ENCODE measurements around the gene RBM4B.

RBM4B gene

GRCh38 chr11:66707486-66707885 is 29.8 kb upstream of the RBM4B start:
- TF ChIP-seq TAF1 (IDR thresholded peaks at IDR 0.05; ENCODE audit: borderline replicate concordance, insufficient read depth, low read length) (no peak), POLR2AphosphoS5 (IDR thresholded peaks at IDR 0.05; ENCODE audit: low read depth, low read length) (no peak), SIN3A (IDR thresholded peaks at IDR 0.05; ENCODE audit: borderline replicate concordance, insufficient read depth, low read length) (no peak), FOXP2 (optimal IDR thresholded peaks at IDR 0.05; ENCODE audit: borderline replicate concordance, extremely low read depth, extremely low read length, insufficient read depth) (no peak), REST (IDR thresholded peaks at IDR 0.05; ENCODE audit: insufficient read depth in 1 of 2, low read depth in 2 of 2, low read length in 2 of 2) (no peak)

- TF ChIP-seq FOXP2 (optimal IDR thresholded peaks at IDR 0.05; ENCODE audit: borderline replicate concordance, extremely low read depth, extremely low read length, insufficient read depth) (no peak), SIN3A (IDR thresholded peaks at IDR 0.05; ENCODE audit: borderline replicate concordance, insufficient read depth, low read length) (no peak), REST (IDR thresholded peaks at IDR 0.05; ENCODE audit: insufficient read depth in 1 of 2, low read depth in 2 of 2, low read length in 2 of 2) (no peak), POLR2AphosphoS5 (IDR thresholded peaks at IDR 0.05; ENCODE audit: low read depth, low read length) (no peak), TAF1 (IDR thresholded peaks at IDR 0.05; ENCODE audit: borderline replicate concordance, insufficient read depth, low read length) (no peak)
Observed at GRCh38 chr11:66706989-66707388, 29.3 kb upstream of the RBM4B start.

GRCh38 chr11:66705587-66706335 is 28.1 kb upstream of the RBM4B start:
- TF ChIP-seq POLR2AphosphoS5 (IDR thresholded peaks at IDR 0.05; ENCODE audit: low read depth, low read length) (no peak), SIN3A (IDR thresholded peaks at IDR 0.05; ENCODE audit: borderline replicate concordance, insufficient read depth, low read length) (no peak), TAF1 (IDR thresholded peaks at IDR 0.05; ENCODE audit: borderline replicate concordance, insufficient read depth, low read length) (no peak), FOXP2 (optimal IDR thresholded peaks at IDR 0.05; ENCODE audit: borderline replicate concordance, extremely low read depth, extremely low read length, insufficient read depth) (no peak), REST (IDR thresholded peaks at IDR 0.05; ENCODE audit: insufficient read depth in 1 of 2, low read depth in 2 of 2, low read length in 2 of 2) (no peak)

GRCh38 chr11:66704659-66705360 is 27.1 kb upstream of the RBM4B start:
- TF ChIP-seq TAF1 (IDR thresholded peaks at IDR 0.05; ENCODE audit: borderline replicate concordance, insufficient read depth, low read length) (no peak), REST (IDR thresholded peaks at IDR 0.05; ENCODE audit: insufficient read depth in 1 of 2, low read depth in 2 of 2, low read length in 2 of 2) (no peak), POLR2AphosphoS5 (IDR thresholded peaks at IDR 0.05; ENCODE audit: low read depth, low read length) (no peak), FOXP2 (optimal IDR thresholded peaks at IDR 0.05; ENCODE audit: borderline replicate concordance, extremely low read depth, extremely low read length, insufficient read depth) (no peak), SIN3A (IDR thresholded peaks at IDR 0.05; ENCODE audit: borderline replicate concordance, insufficient read depth, low read length) (no peak)

Data from PFSK-1 (cell line).